OCI-LY3 (cell line): Measurements from ENCODE around the gene MLST8.

Experiments
- EZH2phosphoT487 ChIP-seq: fragments of 200-600 bp; shearing (Covaris generic); IDR thresholded peaks from 2 replicates; pipeline ENCODE4 v1.6.1; 2018; ENCODE audit warnings: antibody characterized with exemption, mixed run types, low read depth
- TF ChIP-seq, protein P1 (sequence below): fragments of 200-600, 300-600 bp; sonication (generic); IDR thresholded peaks from 2 replicates; pipeline ENCODE4 v1.5.1; 2014; ENCODE audit warnings: antibody characterized with exemption, low read length, low read depth

DNA sequence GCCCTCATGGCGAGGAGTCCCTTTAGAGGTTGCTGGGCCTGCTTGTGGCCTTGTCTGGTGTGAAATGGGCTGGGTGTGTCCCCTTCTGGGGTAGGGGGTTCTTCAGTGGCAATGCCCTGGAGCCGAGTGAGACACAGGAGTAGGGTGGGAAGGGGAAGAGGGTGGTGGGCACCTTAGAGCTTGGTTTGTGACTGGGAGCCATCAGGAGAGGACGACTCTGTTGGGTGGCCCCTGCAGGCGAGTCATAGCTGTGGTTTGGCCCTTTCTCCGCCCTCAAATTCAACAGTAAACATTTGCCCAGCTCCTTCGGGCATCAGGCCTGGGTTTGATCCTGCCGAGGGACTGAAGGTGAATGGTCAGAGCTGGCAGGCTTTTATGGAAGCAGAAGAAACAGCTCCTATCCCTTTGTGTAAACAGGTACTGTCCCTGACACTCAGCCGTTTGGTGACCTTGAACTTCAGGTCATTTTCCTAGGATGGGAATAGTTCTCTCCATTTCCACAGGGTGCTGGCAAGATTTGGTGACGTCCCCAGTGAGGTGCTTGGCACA, 21.1 kb downstream of the MLST8 start:
- TF ChIP-seq, protein P1, sequence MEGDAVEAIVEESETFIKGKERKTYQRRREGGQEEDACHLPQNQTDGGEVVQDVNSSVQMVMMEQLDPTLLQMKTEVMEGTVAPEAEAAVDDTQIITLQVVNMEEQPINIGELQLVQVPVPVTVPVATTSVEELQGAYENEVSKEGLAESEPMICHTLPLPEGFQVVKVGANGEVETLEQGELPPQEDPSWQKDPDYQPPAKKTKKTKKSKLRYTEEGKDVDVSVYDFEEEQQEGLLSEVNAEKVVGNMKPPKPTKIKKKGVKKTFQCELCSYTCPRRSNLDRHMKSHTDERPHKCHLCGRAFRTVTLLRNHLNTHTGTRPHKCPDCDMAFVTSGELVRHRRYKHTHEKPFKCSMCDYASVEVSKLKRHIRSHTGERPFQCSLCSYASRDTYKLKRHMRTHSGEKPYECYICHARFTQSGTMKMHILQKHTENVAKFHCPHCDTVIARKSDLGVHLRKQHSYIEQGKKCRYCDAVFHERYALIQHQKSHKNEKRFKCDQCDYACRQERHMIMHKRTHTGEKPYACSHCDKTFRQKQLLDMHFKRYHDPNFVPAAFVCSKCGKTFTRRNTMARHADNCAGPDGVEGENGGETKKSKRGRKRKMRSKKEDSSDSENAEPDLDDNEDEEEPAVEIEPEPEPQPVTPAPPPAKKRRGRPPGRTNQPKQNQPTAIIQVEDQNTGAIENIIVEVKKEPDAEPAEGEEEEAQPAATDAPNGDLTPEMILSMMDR: no peak
- TF ChIP-seq EZH2phosphoT487: no peak
